Measurements from ENCODE around the gene HIGD2A.

The HIGD2A gene

DNA sequence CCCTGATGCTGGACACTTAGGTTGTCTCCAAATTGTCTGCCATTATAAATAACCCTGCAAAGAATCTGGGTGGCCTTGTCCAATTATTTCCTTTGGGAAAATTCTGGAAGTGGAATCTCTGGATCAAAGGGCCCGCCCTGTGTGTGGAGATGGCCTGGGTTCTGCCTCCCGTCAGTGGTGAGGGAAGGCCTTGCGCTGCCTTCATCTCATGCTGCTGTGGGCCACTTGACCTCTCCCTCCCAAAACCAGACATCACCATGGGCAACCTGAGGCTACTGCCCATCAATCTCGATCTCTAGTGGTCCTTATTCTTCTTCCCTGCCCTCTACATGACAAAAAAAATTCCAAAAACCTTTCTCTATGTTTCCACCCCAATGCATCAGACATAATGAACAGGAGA, 21.2 kb downstream of the HIGD2A start:
- in situ Hi-C loops (cut with MboI; ENCODE audit: low sequenced_read_pairs, unreplicated experiment): loop anchor here (25.0 kb wide), 1 partner anchor 178 kb away; no protein-coding TSS in a partner anchor
- TF ChIP-seq, protein P1, sequence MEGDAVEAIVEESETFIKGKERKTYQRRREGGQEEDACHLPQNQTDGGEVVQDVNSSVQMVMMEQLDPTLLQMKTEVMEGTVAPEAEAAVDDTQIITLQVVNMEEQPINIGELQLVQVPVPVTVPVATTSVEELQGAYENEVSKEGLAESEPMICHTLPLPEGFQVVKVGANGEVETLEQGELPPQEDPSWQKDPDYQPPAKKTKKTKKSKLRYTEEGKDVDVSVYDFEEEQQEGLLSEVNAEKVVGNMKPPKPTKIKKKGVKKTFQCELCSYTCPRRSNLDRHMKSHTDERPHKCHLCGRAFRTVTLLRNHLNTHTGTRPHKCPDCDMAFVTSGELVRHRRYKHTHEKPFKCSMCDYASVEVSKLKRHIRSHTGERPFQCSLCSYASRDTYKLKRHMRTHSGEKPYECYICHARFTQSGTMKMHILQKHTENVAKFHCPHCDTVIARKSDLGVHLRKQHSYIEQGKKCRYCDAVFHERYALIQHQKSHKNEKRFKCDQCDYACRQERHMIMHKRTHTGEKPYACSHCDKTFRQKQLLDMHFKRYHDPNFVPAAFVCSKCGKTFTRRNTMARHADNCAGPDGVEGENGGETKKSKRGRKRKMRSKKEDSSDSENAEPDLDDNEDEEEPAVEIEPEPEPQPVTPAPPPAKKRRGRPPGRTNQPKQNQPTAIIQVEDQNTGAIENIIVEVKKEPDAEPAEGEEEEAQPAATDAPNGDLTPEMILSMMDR (IDR thresholded peaks at IDR 0.05; ENCODE audit: borderline replicate concordance, control extremely low read depth, extremely low read depth, insufficient read depth, missing control alignments): no peak
- DNase-seq (ENCODE audit: low spot score): no peak

DNA sequence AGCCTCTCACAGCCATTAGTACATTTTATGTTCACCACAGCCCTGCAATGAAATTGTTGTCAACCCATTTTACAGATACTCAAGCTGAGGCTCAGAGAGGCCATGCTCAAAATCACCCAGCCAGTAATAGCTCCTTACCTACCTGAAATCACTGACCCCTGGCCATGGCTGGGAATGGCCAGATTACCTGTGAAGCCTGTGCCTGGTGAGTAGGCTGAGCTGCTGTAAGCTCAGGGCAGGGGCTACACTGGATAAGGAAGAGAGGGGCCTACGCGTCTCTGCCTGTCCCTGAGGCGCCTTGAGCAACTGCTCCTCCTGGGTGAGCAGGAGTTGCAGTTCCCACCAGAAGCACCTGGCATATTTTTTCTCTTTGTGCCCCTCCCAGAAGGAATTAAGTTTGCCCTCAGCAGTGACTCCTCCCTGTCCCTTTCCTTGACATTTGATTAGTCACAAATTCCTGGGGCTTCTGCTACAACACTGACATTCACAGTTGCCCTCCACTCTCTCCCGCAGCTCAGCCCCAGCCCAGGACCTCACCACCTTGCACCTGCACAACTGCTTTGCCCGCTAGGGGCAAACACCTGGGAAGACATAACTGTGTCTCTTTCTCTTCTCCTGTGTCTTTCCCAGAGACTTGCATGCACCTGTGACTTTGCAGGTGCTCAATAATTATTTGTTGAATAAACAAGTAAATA, 22.1 kb downstream of the HIGD2A start:
- in situ Hi-C loops (cut with MboI; ENCODE audit: low sequenced_read_pairs, unreplicated experiment): loop anchor here (25.0 kb wide), 1 partner anchor 177 kb away; no protein-coding TSS in a partner anchor
- no peak for DNase-seq (ENCODE audit: low spot score)
- TF ChIP-seq, protein P1 (IDR thresholded peaks at IDR 0.05; ENCODE audit: borderline replicate concordance, control extremely low read depth, extremely low read depth, insufficient read depth, missing control alignments): no peak

DNA sequence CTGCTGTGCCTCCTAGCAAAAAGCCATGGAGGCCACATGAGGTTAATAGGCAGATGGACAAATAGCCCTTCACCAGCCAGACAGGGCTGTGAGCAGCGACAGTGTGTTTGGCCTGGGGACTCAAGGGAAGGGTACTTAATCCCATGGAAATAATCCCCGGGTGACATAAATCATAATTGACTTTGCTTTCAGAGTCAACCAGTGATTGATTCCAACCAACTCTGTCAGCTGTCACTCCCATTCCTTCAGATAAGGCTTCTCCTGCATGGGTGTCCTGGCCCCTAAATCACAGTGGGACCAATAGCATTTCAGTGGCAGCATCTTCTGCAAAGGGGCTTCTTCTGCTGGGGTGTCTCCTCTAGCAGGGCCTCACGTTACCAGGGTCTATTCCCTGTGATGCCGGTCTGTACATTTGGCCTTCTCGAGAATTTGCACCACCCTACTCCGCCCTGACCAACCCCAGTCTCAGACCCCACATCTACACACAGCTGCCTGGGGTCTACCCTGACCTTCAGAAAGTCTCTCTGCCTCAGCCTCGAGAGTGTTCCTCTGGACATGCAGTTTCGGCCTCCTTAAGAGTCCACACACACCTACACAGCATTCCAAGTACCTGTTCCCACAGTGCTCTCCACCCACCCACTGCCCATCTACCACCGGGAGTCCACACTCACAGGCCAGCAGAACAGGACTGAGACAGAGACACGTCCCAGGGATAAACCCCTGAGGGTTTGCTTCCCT, 24.1 kb downstream of the HIGD2A start:
- TF ChIP-seq, protein P1 (IDR thresholded peaks at IDR 0.05; ENCODE audit: borderline replicate concordance, control extremely low read depth, extremely low read depth, insufficient read depth, missing control alignments): no peak
- DNase-seq (ENCODE audit: low spot score): no peak
- in situ Hi-C loops (cut with MboI; ENCODE audit: low sequenced_read_pairs, unreplicated experiment): loop anchor here (25.0 kb wide), 1 partner anchor 175 kb away; no protein-coding TSS in a partner anchor

DNA sequence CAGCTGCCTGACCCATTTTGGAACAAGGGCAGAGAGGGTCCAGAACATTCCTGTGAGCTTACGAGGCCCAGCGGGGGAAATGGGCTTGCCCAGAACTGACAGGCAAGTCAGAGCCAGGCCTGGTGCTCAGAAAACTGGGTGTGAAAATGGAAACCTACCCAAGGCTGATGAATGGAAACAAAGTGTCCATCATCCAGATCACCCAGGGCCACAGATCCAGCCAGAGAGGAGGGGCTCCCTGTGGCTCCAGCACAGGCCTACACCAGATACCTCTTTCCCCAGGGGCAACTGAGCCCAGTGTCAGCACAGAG, 24.7 kb downstream of the HIGD2A start:
- in situ Hi-C loops (cut with MboI; ENCODE audit: low sequenced_read_pairs, unreplicated experiment): loop anchor here (25.0 kb wide), 1 partner anchor 174 kb away; no protein-coding TSS in a partner anchor
- TF ChIP-seq, protein P1 (IDR thresholded peaks at IDR 0.05; ENCODE audit: borderline replicate concordance, control extremely low read depth, extremely low read depth, insufficient read depth, missing control alignments): no peak
- DNase-seq (ENCODE audit: low spot score): no peak

DNA sequence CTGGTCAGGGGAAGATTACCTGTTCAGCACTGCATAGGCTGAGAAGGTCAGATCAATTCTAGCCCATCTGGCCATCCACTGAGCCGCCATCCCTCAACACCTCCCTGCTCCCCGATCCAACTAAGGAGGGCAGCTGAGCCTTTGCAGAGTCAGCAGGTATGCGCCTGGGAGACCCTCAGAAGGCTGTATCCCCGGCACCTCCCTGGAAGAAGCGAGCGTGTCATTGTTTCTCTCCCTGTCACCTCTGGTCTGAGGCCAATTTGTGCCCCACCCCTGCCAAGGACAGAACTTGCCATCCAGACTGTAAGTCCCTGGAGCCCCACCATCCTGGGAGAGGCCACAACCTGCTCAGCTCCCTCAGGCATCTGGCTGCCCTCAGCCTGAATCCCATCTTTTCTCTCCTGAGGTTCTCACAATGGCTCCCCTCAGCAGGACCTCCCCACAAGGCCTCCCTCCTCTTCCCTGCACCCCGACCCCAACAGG, 25.2 kb downstream of the HIGD2A start:
- no peak for DNase-seq (ENCODE audit: low spot score)
- TF ChIP-seq, protein P1 (IDR thresholded peaks at IDR 0.05; ENCODE audit: borderline replicate concordance, control extremely low read depth, extremely low read depth, insufficient read depth, missing control alignments): no peak
- in situ Hi-C loops (cut with MboI; ENCODE audit: low sequenced_read_pairs, unreplicated experiment): loop anchor here (25.0 kb wide), 1 partner anchor 174 kb away; no protein-coding TSS in a partner anchor

DNA sequence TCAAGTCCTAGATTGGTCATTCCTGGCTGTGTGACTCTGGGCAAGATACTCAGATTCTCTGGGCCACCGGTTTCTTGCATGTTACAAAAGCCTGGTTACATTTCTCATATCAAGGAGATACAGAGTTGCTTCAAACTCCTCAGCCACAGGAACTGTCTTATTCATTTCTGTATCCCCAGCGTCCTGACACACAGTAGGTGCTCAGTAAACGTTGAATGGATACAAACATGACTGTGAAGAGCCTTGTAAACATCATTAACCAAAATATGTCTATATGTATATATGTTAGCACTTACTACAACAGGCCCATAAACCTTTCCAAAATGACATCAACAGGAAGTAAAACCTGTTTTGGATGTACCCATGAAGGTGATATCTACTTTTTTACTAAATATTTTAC, 26.2 kb downstream of the HIGD2A start:
- TF ChIP-seq, protein P1 (IDR thresholded peaks at IDR 0.05; ENCODE audit: borderline replicate concordance, control extremely low read depth, extremely low read depth, insufficient read depth, missing control alignments): no peak
- in situ Hi-C loops (cut with MboI; ENCODE audit: low sequenced_read_pairs, unreplicated experiment): loop anchor here (25.0 kb wide), 1 partner anchor 173 kb away; no protein-coding TSS in a partner anchor
- DNase-seq (ENCODE audit: low spot score): no peak

Data from GM13976 (cell line).